ENCODE data around the gene KCNF1.

DNA sequence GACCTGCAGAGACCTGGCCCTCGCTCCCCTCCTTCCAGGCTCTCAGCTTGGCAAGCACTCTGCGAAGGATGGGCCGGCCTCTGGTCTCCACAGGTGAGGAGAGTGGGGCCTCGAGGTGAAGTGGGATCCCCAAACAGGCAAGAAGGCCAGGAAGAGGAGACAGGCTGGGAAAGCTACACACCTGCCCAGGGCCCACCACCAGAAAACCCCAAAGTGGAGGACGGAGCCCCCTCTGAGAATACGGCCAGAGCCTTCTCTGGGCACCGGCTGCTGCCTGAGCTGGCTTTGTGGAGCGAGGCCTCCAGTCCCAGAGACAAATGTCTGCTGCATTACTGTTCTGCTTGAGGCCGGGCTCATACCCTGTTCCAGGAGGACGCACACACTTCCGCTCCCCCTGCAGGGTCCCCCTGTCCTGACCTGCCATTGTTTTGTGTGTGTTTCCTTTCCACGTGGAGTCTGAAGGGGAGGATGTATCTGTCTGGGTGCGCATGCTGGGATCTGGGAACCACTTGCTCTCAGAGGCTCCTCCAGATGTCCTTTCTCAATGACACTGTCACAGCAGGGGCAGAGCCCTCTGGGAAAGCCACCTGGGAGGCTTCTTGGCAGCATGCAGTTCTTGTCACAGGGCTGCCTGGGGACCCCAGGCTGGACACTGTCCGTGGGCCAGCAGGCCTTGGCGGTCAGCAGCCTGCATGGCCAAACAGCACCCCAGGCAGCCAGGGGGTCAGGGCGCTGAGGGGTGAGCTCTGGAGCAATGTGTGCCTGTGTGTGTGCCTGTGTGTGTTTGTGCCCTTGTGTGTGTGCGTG, 20.8 kb downstream of the KCNF1 start:
- no peak for TF ChIP-seq YY1 (IDR thresholded peaks at IDR 0.05; ENCODE audit: insufficient read depth, insufficient read length)
- TF ChIP-seq SUZ12 (IDR thresholded peaks at IDR 0.05; ENCODE audit: extremely low read depth, insufficient read depth, insufficient read length) = no peak
